ENCODE results near the gene FER.

Gene FER

GRCh38 chr5:109136906-109137305 is 389.2 kb downstream of the FER start:
- no peaks in the 10 kb centered on the region for H3K27me3 ChIP-seq
- H3K9me3 ChIP-seq (replicated peaks in 1 of 11): no peaks in the 10 kb centered on the region
- H3K4me2 ChIP-seq: no peak overlapping the region
- no peak for TF ChIP-seq Cebpa-rat (IDR thresholded peaks at IDR 0.05)
- H3K9ac ChIP-seq: no peak overlapping the region
- H3K27ac ChIP-seq: no peak overlapping the region
- H4K20me1 ChIP-seq: no peaks in the 10 kb centered on the region
- 0 out of 20 replicates have a peak, but pooled peaks cover 0 to 7% (median 0%) of the 10 kb centered on the region in 10 experiments for H3K4me1 ChIP-seq
- no peak overlapping the region for H3K4me3 ChIP-seq
- no peaks in the 10 kb centered on the region for H3K36me3 ChIP-seq

DNA sequence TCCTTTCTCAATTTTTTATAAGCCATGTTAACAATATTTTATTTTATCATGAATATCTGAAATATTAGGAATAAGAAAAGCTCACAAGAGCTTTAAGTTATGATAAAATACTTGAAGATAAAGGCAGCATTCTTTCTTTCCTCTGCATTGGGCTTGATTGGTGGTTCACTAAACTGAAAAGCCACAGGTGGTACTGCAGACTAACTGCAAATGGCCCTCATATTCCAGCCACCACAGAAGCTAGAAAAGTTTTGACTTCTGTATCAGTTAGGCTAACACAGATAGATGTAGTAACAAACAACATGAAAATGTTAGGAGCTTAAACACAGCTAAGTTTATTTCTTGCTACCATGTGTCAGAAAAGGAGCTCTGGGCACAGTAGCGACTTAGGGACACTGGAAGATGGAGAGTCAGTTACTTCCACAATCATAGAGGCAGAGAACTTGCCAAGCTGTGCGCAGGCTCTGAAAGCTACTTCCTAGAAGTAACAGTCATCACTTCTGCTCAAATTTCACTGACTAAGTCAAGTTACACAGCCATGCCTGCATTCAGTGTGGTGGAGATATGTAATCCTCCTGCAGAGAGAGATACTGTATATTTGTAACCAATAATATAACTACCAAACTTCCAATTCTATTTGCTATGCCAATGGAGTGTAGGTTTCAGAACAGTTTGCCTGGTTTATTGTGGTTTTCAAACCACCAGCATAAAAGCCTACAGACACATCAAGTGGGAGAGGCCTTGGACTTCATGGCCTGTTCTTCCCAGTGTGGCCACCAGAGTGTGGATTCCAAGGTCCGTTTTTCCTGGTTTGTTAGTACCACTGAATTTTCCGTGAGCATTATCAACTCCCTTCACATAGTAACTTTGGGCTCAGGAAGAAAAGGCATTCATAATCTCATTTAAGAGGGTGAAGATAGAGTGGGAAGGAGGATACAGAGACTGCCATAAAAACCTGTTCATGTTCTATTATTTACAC is 393.8 kb downstream of the FER start:
- 0 out of 20 replicates have a peak, but pooled peaks cover 0 to 7% (median 0%) of the 10 kb centered on the region in 10 experiments for H3K4me1 ChIP-seq
- H3K27me3 ChIP-seq: no peaks in the 10 kb centered on the region
- H3K36me3 ChIP-seq: no peaks in the 10 kb centered on the region
- H3K9ac ChIP-seq: no peak overlapping the region
- H4K20me1 ChIP-seq: no peaks in the 10 kb centered on the region
- H3K4me2 ChIP-seq: no peak overlapping the region
- H3K27ac ChIP-seq: no peak overlapping the region
- H3K4me3 ChIP-seq: no peak overlapping the region
- H3K9me3 ChIP-seq (replicated peaks in 1 of 11): no peaks in the 10 kb centered on the region
- no peak for TF ChIP-seq Cebpa-rat (IDR thresholded peaks at IDR 0.05)

- Histone ChIP-seq H3K27me3 (no peaks in the 10 kb centered on the region), H3K9me3 (replicated peaks in 1 of 11) (no peaks in the 10 kb centered on the region), H3K9ac (no peak overlapping the region), H3K4me2 (no peak overlapping the region), H3K27ac (no peak overlapping the region), H4K20me1 (no peaks in the 10 kb centered on the region), H3K4me1 (0 out of 20 replicates have a peak, but pooled peaks cover 0 to 7% (median 0%) of the 10 kb centered on the region in 10 experiments), H3K4me3 (no peak overlapping the region), H3K36me3 (no peaks in the 10 kb centered on the region)
- TF ChIP-seq Cebpa-rat (IDR thresholded peaks at IDR 0.05): no peak
Observed at GRCh38 chr5:109143031-109143430, 395.3 kb downstream of the FER start.

- Histone ChIP-seq H3K9ac (no peak overlapping the region), H3K4me1 (no peaks in the 10 kb centered on the region), H3K4me3 (no peak overlapping the region), H4K20me1 (no peaks in the 10 kb centered on the region), H3K9me3 (replicated peaks in 1 of 11) (no peaks in the 10 kb centered on the region), H3K27ac (no peak overlapping the region), H3K4me2 (no peak overlapping the region), H3K36me3 (no peaks in the 10 kb centered on the region; a peak in 1 of 22 replicates), H3K27me3 (no peaks in the 10 kb centered on the region)
- TF ChIP-seq Cebpa-rat (IDR thresholded peaks at IDR 0.05): no peak
Observed at GRCh38 chr5:109145139-109145538, 397.4 kb downstream of the FER start.

- no peaks in the 10 kb centered on the region for H4K20me1 ChIP-seq
- H3K4me1 ChIP-seq: no peaks in the 10 kb centered on the region
- no peak for TF ChIP-seq Cebpa-rat (IDR thresholded peaks at IDR 0.05)
- H3K9ac ChIP-seq: no peak overlapping the region
- no peaks in the 10 kb centered on the region for H3K9me3 ChIP-seq (replicated peaks in 1 of 11)
- H3K4me3 ChIP-seq: no peak overlapping the region
- no peak overlapping the region for H3K4me2 ChIP-seq
- H3K27me3 ChIP-seq: no peaks in the 10 kb centered on the region
- H3K36me3 ChIP-seq: no peaks in the 10 kb centered on the region; a peak in 1 of 22 replicates
- H3K27ac ChIP-seq: no peak overlapping the region
Observed at GRCh38 chr5:109146591-109146990, 398.9 kb downstream of the FER start.

GRCh38 chr5:109152565-109152964 is 404.9 kb downstream of the FER start:
- no peaks in the 10 kb centered on the region for H4K20me1 ChIP-seq
- H3K4me2 ChIP-seq: no peak overlapping the region
- TF ChIP-seq Cebpa-rat (IDR thresholded peaks at IDR 0.05): no peak
- H3K36me3 ChIP-seq: no peaks in the 10 kb centered on the region; a peak in 1 of 22 replicates
- H3K9ac ChIP-seq: no peak overlapping the region
- no peaks in the 10 kb centered on the region for H3K4me1 ChIP-seq
- H3K27ac ChIP-seq: no peak overlapping the region
- H3K27me3 ChIP-seq: no peaks in the 10 kb centered on the region
- H3K4me3 ChIP-seq: no peak overlapping the region
- H3K9me3 ChIP-seq (replicated peaks in 1 of 11): no peaks in the 10 kb centered on the region

GRCh38 chr5:109155625-109156024 is 407.9 kb downstream of the FER start:
- H3K27ac ChIP-seq: no peak overlapping the region
- no peaks in the 10 kb centered on the region for H3K36me3 ChIP-seq
- no peak for TF ChIP-seq Cebpa-rat (IDR thresholded peaks at IDR 0.05)
- H3K27me3 ChIP-seq: no peaks in the 10 kb centered on the region
- no peaks in the 10 kb centered on the region for H3K4me1 ChIP-seq
- H3K9ac ChIP-seq: no peak overlapping the region
- H3K4me3 ChIP-seq: no peak overlapping the region
- H3K4me2 ChIP-seq: no peak overlapping the region
- no peaks in the 10 kb centered on the region for H3K9me3 ChIP-seq (replicated peaks in 1 of 11)
- H4K20me1 ChIP-seq: no peaks in the 10 kb centered on the region

GRCh38 chr5:109156885-109157284 is 409.2 kb downstream of the FER start:
- TF ChIP-seq Cebpa-rat (IDR thresholded peaks at IDR 0.05): no peak
- H3K4me2 ChIP-seq: no peak overlapping the region
- no peaks in the 10 kb centered on the region for H3K27me3 ChIP-seq
- no peak overlapping the region for H3K27ac ChIP-seq
- H3K4me1 ChIP-seq: no peaks in the 10 kb centered on the region
- H3K9ac ChIP-seq: no peak overlapping the region
- H4K20me1 ChIP-seq: no peaks in the 10 kb centered on the region
- no peak overlapping the region for H3K4me3 ChIP-seq
- no peaks in the 10 kb centered on the region for H3K9me3 ChIP-seq (replicated peaks in 1 of 11)
- no peaks in the 10 kb centered on the region for H3K36me3 ChIP-seq

- no peak overlapping the region for H3K9ac ChIP-seq
- H3K4me1 ChIP-seq: peaks cover 0 to 15% (median 0%) of the 10 kb centered on the region in 10 experiments; a peak in 3 of 20 replicates
- no peaks in the 10 kb centered on the region for H3K27me3 ChIP-seq
- H3K36me3 ChIP-seq: no peaks in the 10 kb centered on the region
- H3K4me3 ChIP-seq: no peak overlapping the region
- H3K9me3 ChIP-seq (replicated peaks in 1 of 11): no peaks in the 10 kb centered on the region
- H3K27ac ChIP-seq: no peak overlapping the region
- TF ChIP-seq Cebpa-rat (IDR thresholded peaks at IDR 0.05): no peak
- no peaks in the 10 kb centered on the region for H4K20me1 ChIP-seq
- no peak overlapping the region for H3K4me2 ChIP-seq
Observed at GRCh38 chr5:109160468-109160867, 412.8 kb downstream of the FER start.

All from BLaER1 treated with 17β-estradiol and CSF1 and Interleukin-3, amounts not matched to agents 10 nM and 100 nM (cell line).